Measurements from ENCODE around the gene TMEM139.

TMEM139 gene

DNA sequence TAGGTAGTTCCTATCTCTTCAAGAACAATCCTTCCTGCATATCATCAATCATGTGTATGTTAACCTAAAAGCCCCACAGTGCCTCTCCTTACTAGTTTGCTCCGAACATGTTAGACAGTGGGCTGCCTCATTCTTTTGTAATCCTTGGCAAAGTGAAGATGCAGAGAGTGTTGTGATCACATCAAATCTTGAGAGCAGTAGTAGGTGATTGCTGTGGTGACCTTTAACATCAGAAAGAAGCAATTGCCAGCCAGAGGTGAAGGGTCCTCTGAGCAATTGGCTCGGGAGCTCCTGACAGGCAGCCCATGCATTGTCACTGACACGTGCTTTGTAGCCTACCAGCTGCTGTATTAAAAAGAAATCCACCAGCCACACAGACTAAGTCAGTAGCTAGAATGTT lies 41.1 kb upstream of the TMEM139 start:
- Histone ChIP-seq H3K27me3 (no peaks in the 10 kb centered on the region), H3K36me3 (no peaks in the 10 kb centered on the region), H3K9me3 (peaks cover under 1% of the 10 kb centered on the region; the same call in 1 of the 2 replicates), H3K9ac (no peak overlapping the region), H3K4me2 (no peak overlapping the region), H3K4me1 (peaks cover 11% of the 10 kb centered on the region; the same call in 1 of the 2 replicates), H4K20me1 (no peaks in the 10 kb centered on the region), H3K4me3 (no peak overlapping the region), H3K27ac (no peak overlapping the region)
- TF ChIP-seq Cebpa-rat (IDR thresholded peaks at IDR 0.05), result no peak

DNA sequence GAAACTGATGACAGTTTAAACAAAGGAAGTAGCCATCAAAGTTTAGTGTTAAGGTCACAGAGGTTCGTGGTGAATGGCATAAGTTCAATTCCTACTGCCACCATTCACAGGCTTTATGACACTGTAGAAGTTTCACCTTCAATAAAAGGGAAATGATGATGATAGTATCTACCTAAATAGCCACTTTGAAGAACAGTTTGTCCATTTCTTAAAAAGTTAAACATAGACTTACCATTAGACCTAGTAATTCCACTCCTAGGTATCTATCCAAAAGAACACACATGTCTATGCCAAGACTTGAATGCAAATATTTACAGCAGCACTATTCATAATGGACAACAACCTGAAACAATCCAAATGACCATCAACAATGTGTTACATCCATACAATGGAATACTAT lies 40.4 kb upstream of the TMEM139 start:
- Histone ChIP-seq H3K9me3 (peaks cover 8% of the 10 kb centered on the region), H3K4me2 (no peak overlapping the region), H3K4me1 (peaks cover 11% of the 10 kb centered on the region; the same call in 1 of the 2 replicates), H4K20me1 (no peaks in the 10 kb centered on the region), H3K27me3 (no peaks in the 10 kb centered on the region), H3K36me3 (no peaks in the 10 kb centered on the region), H3K9ac (no peak overlapping the region), H3K4me3 (no peak overlapping the region), H3K27ac (no peak overlapping the region)
- TF ChIP-seq Cebpa-rat (IDR thresholded peaks at IDR 0.05), result no peak

DNA sequence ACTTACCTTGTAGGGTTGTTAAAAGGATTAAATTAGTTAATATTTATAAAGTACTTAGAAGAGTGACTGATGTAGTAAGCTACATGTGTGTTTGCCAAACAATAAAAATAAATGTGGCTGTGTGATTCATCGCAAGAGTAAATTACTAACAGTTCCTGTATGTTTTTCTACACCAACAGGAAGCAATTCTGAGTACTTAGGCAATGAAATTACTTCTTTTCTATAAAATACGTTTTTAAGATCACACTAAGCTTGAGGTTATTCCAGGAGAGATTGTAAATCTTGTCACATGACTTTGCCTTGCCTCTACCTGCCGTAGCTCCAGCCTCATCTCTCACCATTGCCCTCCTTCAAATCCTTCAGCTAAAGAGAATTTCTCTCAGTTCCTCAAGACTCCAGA lies 39.6 kb upstream of the TMEM139 start:
- no peak overlapping the region for H3K4me3 ChIP-seq
- no peak overlapping the region for H3K9ac ChIP-seq
- no peaks in the 10 kb centered on the region for H3K36me3 ChIP-seq
- H3K9me3 ChIP-seq, result peaks cover 16% of the 10 kb centered on the region
- no peak overlapping the region for H3K27ac ChIP-seq
- H3K4me1 ChIP-seq, result peaks cover 15% of the 10 kb centered on the region
- TF ChIP-seq Cebpa-rat (IDR thresholded peaks at IDR 0.05), result no peak
- H4K20me1 ChIP-seq, result no peaks in the 10 kb centered on the region
- H3K27me3 ChIP-seq, result no peaks in the 10 kb centered on the region
- H3K4me2 ChIP-seq, result no peak overlapping the region

DNA sequence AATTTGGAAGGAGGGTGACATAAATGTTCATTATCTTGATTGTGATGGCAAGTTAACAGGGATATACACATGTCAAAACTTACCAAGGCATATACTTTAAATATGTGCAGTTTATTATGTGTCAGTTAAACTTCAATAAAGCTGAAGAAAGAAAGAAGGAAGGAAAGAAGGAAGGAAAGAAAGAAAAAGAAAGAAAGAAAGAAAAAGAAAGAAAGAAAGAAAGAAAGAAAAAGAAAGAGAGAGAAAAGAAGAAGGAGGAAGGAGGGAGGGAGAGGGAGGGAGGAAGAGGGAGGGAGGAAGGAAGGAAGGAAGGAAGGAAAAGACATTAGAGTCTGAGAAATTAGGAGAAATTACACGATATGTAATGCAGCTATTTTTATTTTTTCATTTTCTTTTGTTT lies 37.4 kb upstream of the TMEM139 start:
- no peaks in the 10 kb centered on the region for H3K27me3 ChIP-seq
- H3K36me3 ChIP-seq, result no peaks in the 10 kb centered on the region

DNA sequence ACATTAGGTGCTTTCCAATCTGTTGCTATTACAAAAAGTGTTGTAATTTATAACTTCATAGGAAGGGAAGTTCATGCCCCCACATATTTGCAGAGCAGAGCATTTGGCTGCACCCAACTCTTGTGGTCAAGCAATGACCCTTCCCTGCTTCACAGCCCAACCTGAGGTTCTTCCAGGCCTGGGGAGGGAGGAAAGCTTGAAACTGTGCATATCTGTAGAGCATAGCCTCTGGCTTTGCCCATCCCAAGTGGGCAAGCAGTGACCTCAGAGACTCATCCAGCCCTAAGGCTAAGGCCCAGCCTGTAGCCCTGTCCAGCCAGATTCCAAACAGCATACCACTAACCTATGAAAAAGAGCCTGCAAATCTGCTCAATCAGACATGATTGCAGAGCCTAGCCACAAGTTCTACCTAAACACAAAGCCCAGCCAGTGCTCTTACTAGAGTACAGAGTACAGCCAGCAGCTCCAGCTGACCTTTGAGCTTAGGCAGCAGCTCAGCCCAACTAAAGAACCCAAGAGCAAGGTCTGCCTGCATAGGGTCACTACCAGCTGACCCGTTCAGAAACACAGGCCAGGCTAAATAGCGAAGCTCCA lies 35.9 kb upstream of the TMEM139 start:
- Histone ChIP-seq H3K4me3 (no peak overlapping the region), H3K9me3 (peaks cover 31% of the 10 kb centered on the region)

More for the DNA sequence above, 37.4 kb upstream of the TMEM139 start:
- Histone ChIP-seq H3K4me2 (no peak overlapping the region), H3K9ac (no peak overlapping the region), H4K20me1 (no peaks in the 10 kb centered on the region), H3K27ac (no peak overlapping the region), H3K4me1 (peaks cover 34% of the 10 kb centered on the region), H3K4me3 (no peak overlapping the region), H3K9me3 (peaks cover 20% of the 10 kb centered on the region)
- TF ChIP-seq Cebpa-rat (IDR thresholded peaks at IDR 0.05), result no peak

DNA sequence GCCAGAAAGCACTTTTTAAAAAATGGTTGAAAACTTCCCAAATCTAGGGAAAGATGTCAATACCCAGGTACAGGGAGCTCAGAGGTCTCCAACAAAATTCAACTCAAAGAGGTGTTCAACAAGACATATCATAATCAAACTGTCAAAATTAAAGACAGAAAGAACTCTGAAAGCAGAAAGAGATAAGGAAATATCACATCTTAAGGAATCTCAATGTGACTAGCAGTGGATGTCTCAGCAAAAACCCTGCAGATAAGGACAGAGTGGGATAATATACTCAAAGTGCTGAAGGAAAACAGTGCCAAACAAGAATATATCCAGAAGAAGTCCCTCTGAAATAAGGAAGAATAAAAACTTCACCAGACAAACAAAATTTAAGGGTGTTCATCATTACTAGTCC lies 34.6 kb upstream of the TMEM139 start:
- Histone ChIP-seq H3K4me2 (peak overlapping the region; percentile 39), H4K20me1 (no peaks in the 10 kb centered on the region), H3K9me3 (peaks cover 35% of the 10 kb centered on the region), H3K4me1 (peaks cover 36% of the 10 kb centered on the region), H3K4me3 (no peak overlapping the region), H3K27ac (no peak overlapping the region), H3K27me3 (no peaks in the 10 kb centered on the region), H3K9ac (no peak overlapping the region), H3K36me3 (no peaks in the 10 kb centered on the region)
- no peak for TF ChIP-seq Cebpa-rat (IDR thresholded peaks at IDR 0.05)

More for the DNA sequence above, 35.9 kb upstream of the TMEM139 start:
- Histone ChIP-seq H3K4me1 (peaks cover 32% of the 10 kb centered on the region), H3K4me2 (no peak overlapping the region), H3K27ac (no peak overlapping the region), H3K27me3 (no peaks in the 10 kb centered on the region), H3K36me3 (no peaks in the 10 kb centered on the region), H3K9ac (no peak overlapping the region), H4K20me1 (no peaks in the 10 kb centered on the region)
- TF ChIP-seq Cebpa-rat (IDR thresholded peaks at IDR 0.05), result no peak

DNA sequence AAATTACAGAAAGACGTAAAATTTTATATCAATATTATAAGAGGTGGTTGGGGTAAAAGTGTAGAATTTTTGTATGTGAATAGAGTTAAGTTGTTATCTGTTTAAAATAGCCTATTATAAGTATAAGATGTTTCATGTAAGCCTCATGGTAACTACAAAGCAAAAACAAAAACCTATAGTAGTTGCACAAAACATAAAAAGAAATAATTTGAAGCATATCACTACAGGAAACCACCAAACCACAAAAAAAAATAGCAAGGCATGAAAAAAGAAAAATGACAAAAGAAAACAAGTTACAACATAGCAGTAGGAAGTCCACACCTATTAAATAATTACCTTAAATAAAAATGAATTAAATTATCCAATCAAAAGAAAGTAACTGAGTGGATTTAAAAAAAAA lies 33.9 kb upstream of the TMEM139 start:
- peaks cover 42% of the 10 kb centered on the region for H3K4me1 ChIP-seq
- H3K27me3 ChIP-seq, result no peaks in the 10 kb centered on the region
- peak overlapping the region; percentile 39 for H3K4me2 ChIP-seq

DNA sequence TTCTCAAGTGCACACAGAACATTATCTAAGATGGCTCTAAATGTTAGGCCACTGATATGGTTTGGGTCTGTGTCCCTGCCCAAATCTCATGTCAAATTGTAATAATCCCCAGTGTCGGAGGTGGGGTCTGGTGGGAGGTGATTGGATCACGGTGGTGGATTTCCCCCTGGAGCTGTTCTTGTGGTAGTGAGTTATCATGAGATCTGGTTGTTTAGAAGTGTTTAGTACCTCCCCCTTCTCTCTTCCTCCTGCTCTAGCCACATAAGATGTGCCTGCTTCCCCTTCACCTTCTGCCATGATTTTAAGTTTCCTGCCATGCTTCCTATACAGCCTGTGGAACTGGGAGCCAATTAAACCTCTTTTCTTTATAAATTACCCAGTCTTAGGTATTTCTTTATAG lies 32.8 kb upstream of the TMEM139 start:
- Histone ChIP-seq H3K9me3 (peaks cover 35% of the 10 kb centered on the region), H3K27me3 (no peaks in the 10 kb centered on the region), H3K4me2 (peak overlapping the region; percentile 39), H3K27ac (no peak overlapping the region), H3K9ac (no peak overlapping the region), H3K4me1 (peaks cover 53% of the 10 kb centered on the region), H4K20me1 (no peaks in the 10 kb centered on the region), H3K36me3 (no peaks in the 10 kb centered on the region), H3K4me3 (no peak overlapping the region)
- no peak for TF ChIP-seq Cebpa-rat (IDR thresholded peaks at IDR 0.05)

More for the DNA sequence above, 33.9 kb upstream of the TMEM139 start:
- no peak overlapping the region for H3K27ac ChIP-seq
- H4K20me1 ChIP-seq, result no peaks in the 10 kb centered on the region
- no peak overlapping the region for H3K9ac ChIP-seq
- no peaks in the 10 kb centered on the region for H3K36me3 ChIP-seq
- H3K4me3 ChIP-seq, result no peak overlapping the region
- TF ChIP-seq Cebpa-rat (IDR thresholded peaks at IDR 0.05), result no peak
- H3K9me3 ChIP-seq, result peaks cover 35% of the 10 kb centered on the region

DNA sequence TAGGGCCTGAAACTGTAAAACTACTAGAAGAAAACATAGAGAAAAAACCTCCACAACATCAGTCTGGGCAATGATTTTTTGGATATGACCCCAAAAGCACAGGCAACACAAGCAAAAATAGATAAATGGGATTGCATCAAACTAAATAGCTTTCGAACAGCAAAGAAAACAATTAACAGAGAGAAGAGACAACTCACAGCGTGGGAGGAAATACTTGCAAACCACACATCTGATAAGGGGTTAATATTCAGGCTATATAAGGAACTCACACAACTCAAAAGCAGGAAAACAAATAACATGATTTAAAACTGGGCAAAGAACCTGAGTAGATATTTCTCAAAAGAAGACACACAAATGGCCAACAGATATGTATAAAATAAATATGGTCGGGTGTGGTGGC lies 29.2 kb upstream of the TMEM139 start:
- no peak for TF ChIP-seq Cebpa-rat (IDR thresholded peaks at IDR 0.05)
- H3K9me3 ChIP-seq, result peaks cover 19% of the 10 kb centered on the region
- H3K36me3 ChIP-seq, result no peaks in the 10 kb centered on the region

DNA sequence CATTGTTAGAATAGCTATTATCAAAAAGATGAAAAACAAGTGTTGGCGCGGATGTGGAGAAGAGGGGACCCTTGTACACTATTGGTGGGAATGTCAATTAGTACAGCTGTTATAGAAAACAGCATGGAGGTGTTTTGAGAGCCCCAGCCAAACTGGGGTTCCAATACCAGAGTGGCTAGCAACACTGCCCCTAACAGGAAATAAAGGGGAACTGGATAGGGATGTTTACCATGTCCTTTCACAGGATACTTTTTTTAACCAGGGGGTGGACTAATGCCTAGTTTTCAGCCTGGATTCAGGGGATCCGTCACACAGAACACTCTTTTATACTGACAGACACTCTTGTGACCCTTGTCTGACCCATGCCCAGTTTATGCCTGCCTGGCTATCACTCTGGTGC lies 28.4 kb upstream of the TMEM139 start:
- Histone ChIP-seq H3K27me3 (no peaks in the 10 kb centered on the region), H3K4me2 (0 out of 2 replicates have a peak overlapping the region, but pooled peaks have one; percentile 15), H4K20me1 (no peaks in the 10 kb centered on the region), H3K9ac (no peak overlapping the region), H3K4me3 (no peak overlapping the region), H3K9me3 (peaks cover 19% of the 10 kb centered on the region), H3K27ac (no peak overlapping the region), H3K36me3 (no peaks in the 10 kb centered on the region), H3K4me1 (peaks cover 50% of the 10 kb centered on the region)
- TF ChIP-seq Cebpa-rat (IDR thresholded peaks at IDR 0.05), result no peak

More for the DNA sequence above, 29.2 kb upstream of the TMEM139 start:
- no peaks in the 10 kb centered on the region for H4K20me1 ChIP-seq
- no peak overlapping the region for H3K27ac ChIP-seq
- H3K4me3 ChIP-seq, result no peak overlapping the region
- peak overlapping the region; percentile 47 for H3K4me2 ChIP-seq
- H3K27me3 ChIP-seq, result no peaks in the 10 kb centered on the region
- H3K4me1 ChIP-seq, result peaks cover 57% of the 10 kb centered on the region
- H3K9ac ChIP-seq, result no peak overlapping the region

Data from BLaER1 (cell line).